ENCODE results near the gene DCLK2. TPM values are rescaled to one million over a fixed set of nuclear protein-coding genes. Genes with fewer than 3 reads are reported as not detected.
A peak's percentile ranks its signal among the peaks of the same experiment; 100 is the strongest.

The DCLK2 gene
- total and polyA plus RNA-seq, 12 donors, result 4.1 to 33.4 (median 16.7) TPM

- intact Hi-C loops (cut with DNase I), result loop anchor here in 3 of 10 donors (10.0 kb wide), 2 partner anchors 137 to 197 kb away; partner anchors contain the start of gene DCLK2 (in 1 of the 3)
- Histone ChIP-seq H3K9me3 (no peaks in the 10 kb centered on the region), H3K27ac (peak overlapping the region in 1 of 10 donors; percentile 43), H3K4me1 (peaks cover 0 to 56% (median 23%) of the 10 kb centered on the region in 9 donors), H3K27me3 (no peaks in the 10 kb centered on the region), H3K4me3 (no peak overlapping the region), H3K36me3 (no peaks in the 10 kb centered on the region)
- DNase-seq (no peak), ATAC-seq (peak in 1 of 8 donors; percentile 21)
- no peak for TF ChIP-seq CTCF (IDR thresholded peaks at IDR 0.05)
- 71 to 77% methylated on average over 4 of the region's 4 CpGs for WGBS, 2 donors
These were observed 133.7 kb downstream of the DCLK2 start for GRCh38 chr4:150211799-150212445.

GRCh38 chr4:150212485-150212884 is 134.2 kb downstream of the DCLK2 start:
- ATAC-seq (no peak), DNase-seq (no peak)
- no peaks in the 10 kb centered on the region for H3K9me3 ChIP-seq
- no peaks in the 10 kb centered on the region for H3K27me3 ChIP-seq
- peaks cover 0 to 56% (median 23%) of the 10 kb centered on the region in 9 donors for H3K4me1 ChIP-seq
- H3K4me3 ChIP-seq, result no peak overlapping the region
- no peak for TF ChIP-seq CTCF (IDR thresholded peaks at IDR 0.05)
- H3K36me3 ChIP-seq, result no peaks in the 10 kb centered on the region
- H3K27ac ChIP-seq, result no peak overlapping the region
- intact Hi-C loops (cut with DNase I), result loop anchor here in 3 of 10 donors (10.0 kb wide), 2 partner anchors 138 to 198 kb away; partner anchors contain the start of gene DCLK2 (in 1 of the 3)

GRCh38 chr4:150212927-150213326 is 134.7 kb downstream of the DCLK2 start:
- Histone ChIP-seq H3K36me3 (no peaks in the 10 kb centered on the region), H3K27me3 (no peaks in the 10 kb centered on the region), H3K27ac (peak overlapping the region in 1 of 10 donors; percentile 3), H3K4me3 (no peak overlapping the region), H3K9me3 (no peaks in the 10 kb centered on the region), H3K4me1 (peaks cover 0 to 55% (median 19%) of the 10 kb centered on the region in 9 donors)
- WGBS, 2 donors, result 57 to 62% methylated on average over 2 of the region's 2 CpGs
- DNase-seq (no peak), ATAC-seq (peak in 2 of 8 donors; percentile 9 to 38)
- intact Hi-C loops (cut with DNase I), result loop anchor here in 3 of 10 donors (10.0 kb wide), 2 partner anchors 138 to 198 kb away; partner anchors contain the start of gene DCLK2 (in 1 of the 3)
- no peak for TF ChIP-seq CTCF (IDR thresholded peaks at IDR 0.05)

GRCh38 chr4:150215601-150216000 is 137.4 kb downstream of the DCLK2 start:
- no peaks in the 10 kb centered on the region for H3K36me3 ChIP-seq
- H3K27me3 ChIP-seq, result no peaks in the 10 kb centered on the region
- DNase-seq (no peak), ATAC-seq (peak in 2 of 8 donors; percentile 16 to 30)
- intact Hi-C loops (cut with DNase I), result loop anchor here in 3 of 10 donors (10.0 kb wide), 2 partner anchors 141 to 201 kb away; partner anchors contain the start of gene DCLK2 (in 1 of the 3)
- 66 to 76% methylated on average over 3 of the region's 3 CpGs for WGBS, 2 donors
- no peak overlapping the region for H3K4me3 ChIP-seq
- no peak for TF ChIP-seq CTCF (IDR thresholded peaks at IDR 0.05)
- H3K4me1 ChIP-seq, result peaks cover 0 to 41% (median 9%) of the 10 kb centered on the region in 9 donors
- no peak overlapping the region for H3K27ac ChIP-seq
- no peaks in the 10 kb centered on the region for H3K9me3 ChIP-seq

All from heart right ventricle (tissue), 16 donors.